Measurements from ENCODE around the gene BMP6. TPM values are rescaled to one million over a fixed set of nuclear protein-coding genes. Genes with fewer than 3 reads are reported as not detected.

The BMP6 gene
- total and polyA plus RNA-seq, 2 of the 8 experiments (the other 6 are each of a cell fraction or from before 2014, with no cell fraction given): 2.0 to 2.1 TPM

GRCh38 chr6:7684843-7685242 is 41.1 kb upstream of the BMP6 start (continued):
- TF ChIP-seq, protein P1, sequence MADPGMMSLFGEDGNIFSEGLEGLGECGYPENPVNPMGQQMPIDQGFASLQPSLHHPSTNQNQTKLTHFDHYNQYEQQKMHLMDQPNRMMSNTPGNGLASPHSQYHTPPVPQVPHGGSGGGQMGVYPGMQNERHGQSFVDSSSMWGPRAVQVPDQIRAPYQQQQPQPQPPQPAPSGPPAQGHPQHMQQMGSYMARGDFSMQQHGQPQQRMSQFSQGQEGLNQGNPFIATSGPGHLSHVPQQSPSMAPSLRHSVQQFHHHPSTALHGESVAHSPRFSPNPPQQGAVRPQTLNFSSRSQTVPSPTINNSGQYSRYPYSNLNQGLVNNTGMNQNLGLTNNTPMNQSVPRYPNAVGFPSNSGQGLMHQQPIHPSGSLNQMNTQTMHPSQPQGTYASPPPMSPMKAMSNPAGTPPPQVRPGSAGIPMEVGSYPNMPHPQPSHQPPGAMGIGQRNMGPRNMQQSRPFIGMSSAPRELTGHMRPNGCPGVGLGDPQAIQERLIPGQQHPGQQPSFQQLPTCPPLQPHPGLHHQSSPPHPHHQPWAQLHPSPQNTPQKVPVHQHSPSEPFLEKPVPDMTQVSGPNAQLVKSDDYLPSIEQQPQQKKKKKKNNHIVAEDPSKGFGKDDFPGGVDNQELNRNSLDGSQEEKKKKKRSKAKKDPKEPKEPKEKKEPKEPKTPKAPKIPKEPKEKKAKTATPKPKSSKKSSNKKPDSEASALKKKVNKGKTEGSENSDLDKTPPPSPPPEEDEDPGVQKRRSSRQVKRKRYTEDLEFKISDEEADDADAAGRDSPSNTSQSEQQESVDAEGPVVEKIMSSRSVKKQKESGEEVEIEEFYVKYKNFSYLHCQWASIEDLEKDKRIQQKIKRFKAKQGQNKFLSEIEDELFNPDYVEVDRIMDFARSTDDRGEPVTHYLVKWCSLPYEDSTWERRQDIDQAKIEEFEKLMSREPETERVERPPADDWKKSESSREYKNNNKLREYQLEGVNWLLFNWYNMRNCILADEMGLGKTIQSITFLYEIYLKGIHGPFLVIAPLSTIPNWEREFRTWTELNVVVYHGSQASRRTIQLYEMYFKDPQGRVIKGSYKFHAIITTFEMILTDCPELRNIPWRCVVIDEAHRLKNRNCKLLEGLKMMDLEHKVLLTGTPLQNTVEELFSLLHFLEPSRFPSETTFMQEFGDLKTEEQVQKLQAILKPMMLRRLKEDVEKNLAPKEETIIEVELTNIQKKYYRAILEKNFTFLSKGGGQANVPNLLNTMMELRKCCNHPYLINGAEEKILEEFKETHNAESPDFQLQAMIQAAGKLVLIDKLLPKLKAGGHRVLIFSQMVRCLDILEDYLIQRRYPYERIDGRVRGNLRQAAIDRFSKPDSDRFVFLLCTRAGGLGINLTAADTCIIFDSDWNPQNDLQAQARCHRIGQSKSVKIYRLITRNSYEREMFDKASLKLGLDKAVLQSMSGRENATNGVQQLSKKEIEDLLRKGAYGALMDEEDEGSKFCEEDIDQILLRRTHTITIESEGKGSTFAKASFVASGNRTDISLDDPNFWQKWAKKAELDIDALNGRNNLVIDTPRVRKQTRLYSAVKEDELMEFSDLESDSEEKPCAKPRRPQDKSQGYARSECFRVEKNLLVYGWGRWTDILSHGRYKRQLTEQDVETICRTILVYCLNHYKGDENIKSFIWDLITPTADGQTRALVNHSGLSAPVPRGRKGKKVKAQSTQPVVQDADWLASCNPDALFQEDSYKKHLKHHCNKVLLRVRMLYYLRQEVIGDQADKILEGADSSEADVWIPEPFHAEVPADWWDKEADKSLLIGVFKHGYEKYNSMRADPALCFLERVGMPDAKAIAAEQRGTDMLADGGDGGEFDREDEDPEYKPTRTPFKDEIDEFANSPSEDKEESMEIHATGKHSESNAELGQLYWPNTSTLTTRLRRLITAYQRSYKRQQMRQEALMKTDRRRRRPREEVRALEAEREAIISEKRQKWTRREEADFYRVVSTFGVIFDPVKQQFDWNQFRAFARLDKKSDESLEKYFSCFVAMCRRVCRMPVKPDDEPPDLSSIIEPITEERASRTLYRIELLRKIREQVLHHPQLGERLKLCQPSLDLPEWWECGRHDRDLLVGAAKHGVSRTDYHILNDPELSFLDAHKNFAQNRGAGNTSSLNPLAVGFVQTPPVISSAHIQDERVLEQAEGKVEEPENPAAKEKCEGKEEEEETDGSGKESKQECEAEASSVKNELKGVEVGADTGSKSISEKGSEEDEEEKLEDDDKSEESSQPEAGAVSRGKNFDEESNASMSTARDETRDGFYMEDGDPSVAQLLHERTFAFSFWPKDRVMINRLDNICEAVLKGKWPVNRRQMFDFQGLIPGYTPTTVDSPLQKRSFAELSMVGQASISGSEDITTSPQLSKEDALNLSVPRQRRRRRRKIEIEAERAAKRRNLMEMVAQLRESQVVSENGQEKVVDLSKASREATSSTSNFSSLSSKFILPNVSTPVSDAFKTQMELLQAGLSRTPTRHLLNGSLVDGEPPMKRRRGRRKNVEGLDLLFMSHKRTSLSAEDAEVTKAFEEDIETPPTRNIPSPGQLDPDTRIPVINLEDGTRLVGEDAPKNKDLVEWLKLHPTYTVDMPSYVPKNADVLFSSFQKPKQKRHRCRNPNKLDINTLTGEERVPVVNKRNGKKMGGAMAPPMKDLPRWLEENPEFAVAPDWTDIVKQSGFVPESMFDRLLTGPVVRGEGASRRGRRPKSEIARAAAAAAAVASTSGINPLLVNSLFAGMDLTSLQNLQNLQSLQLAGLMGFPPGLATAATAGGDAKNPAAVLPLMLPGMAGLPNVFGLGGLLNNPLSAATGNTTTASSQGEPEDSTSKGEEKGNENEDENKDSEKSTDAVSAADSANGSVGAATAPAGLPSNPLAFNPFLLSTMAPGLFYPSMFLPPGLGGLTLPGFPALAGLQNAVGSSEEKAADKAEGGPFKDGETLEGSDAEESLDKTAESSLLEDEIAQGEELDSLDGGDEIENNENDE (IDR thresholded peaks at IDR 0.05; ENCODE audit: insufficient replicate concordance, low read length): no peak
- TF ChIP-seq USF2 (IDR thresholded peaks at IDR 0.05; ENCODE audit: low read length): no peak
- TF ChIP-seq CREB1 (IDR thresholded peaks at IDR 0.05): 0 out of 2 replicates have a peak, but pooled peaks have one; percentile 8
- TF ChIP-seq RNF2 (IDR thresholded peaks at IDR 0.05; ENCODE audit: borderline replicate concordance, low read depth, low read length, missing control alignments, poor library complexity, severe bottlenecking): no peak

All from H1 (cell line).